GM18868 (cell line): ENCODE data around the gene NKX3-2.

ENCODE experiments used
- ATAC-seq: cut with Tn5 transposase; IDR thresholded peaks from one replicate; pipeline ENCODE4 v1.9.1; 2021; ENCODE audit warnings: mild to moderate bottlenecking, moderate library complexity; ENCODE audit not compliant: unreplicated experiment

NKX3-2 gene

DNA sequence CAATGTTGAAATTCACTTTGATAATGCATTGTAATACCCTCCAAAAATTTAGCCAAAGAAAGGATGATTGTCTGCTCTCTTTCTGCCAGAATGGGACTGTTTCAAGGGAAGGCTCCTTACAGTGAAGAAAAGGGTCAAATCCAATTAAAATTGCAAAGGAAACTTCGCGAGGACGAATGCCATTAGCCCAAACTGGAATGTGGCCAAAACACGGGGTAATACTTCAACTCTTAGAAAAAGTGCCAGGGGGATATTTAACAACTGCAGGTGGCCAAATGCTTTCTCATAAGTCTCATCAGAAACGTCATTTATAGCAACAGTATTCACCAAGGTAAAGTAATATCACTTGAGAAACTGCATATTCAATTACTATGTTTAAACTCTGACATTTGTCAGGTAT is 29.0 kb downstream of the NKX3-2 start:
- no peak for ATAC-seq

DNA sequence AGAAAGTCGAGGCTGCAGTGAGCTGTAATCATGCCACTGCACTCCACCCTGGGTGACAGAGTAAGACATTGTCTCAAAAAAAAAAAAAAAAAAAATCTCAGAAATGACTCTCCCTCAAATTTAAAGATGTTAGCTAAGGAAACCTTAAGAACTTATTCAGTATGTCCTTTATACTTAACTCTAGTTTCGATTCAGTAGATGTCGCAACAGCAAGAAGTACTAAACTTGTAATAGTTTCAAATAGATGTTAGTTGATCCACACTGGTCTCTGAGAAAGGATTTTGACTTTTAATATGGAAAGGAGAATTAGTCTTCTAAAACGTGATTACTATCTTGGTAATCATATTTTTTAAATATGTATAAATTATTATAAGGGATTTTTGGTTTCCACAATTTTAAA is 29.6 kb downstream of the NKX3-2 start:
- ATAC-seq, result no peak

DNA sequence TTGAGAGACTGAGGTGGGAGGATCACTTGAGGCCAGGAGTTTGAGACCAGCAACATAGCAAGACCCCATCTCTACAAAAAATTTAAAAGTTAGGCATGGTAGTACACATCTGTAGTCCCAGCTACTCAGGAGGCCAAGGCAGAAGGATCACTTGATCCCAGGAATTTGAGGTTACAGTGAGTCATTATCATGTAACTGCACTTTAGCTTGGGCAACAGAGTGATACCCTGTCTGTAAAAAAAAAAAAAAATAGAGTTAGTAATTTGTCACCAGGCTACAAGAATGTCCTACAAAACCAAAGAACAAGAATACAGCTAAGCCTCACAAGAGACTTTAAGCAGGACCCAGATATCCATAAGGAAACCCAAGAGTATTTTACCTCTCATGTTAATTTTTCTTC is 33.2 kb downstream of the NKX3-2 start:
- no peak for ATAC-seq

DNA sequence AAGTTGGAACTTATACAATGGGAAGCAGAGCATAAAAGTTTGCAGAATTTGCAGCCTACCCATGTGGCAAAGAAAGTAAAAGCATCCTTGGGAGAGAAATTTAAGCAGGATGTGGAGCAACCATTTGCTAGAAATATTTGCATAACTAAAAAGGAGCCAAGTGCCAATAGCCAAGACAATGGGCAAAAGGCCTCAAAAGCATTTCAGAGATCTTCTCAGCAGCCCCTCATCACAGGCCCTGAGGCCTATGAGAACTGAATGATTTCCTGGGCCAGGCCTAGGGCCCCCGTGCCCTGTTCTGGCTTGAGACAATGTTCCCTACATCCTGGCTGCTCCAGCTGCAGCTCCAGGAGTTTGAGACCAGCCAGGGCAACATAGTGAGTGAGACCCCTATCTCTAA is 34.9 kb downstream of the NKX3-2 start:
- ATAC-seq, result no peak

DNA sequence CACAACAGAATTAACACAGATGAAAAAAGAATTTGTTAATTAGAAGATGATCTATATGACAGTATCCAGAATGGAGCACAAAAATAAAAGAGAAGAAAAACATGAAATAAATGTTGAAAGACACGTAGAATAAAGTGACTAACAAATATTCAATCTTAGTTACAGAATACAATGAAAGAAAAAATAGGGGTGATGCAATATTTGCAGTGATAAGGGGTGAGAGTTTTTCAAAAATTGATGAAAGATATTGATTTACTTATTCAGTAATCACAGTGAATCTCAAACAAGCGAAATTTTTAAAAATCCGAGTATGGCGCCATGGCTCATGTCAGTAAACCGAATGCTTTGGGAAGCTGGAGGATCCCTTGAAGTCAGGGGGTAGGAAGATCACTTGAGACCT is 39.9 kb downstream of the NKX3-2 start:
- no peak for ATAC-seq

DNA sequence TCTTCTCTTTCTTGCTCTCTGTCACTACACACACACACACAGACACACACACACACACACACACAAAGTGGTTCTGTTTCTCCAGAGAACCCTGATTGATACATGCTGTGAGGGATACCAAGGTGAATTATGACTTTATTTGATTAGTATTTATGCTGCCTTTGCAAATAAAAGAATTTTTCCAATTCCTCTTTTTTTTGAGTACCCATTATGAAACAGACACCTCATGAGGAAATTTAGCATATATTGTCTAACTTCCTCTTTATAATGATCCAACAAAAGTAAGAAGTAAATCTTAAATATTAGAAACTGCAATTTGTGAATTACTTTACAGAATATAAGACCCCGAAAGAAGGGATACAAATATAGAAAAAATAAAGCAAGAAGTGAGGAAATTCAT is 45.8 kb downstream of the NKX3-2 start:
- ATAC-seq, result no peak

DNA sequence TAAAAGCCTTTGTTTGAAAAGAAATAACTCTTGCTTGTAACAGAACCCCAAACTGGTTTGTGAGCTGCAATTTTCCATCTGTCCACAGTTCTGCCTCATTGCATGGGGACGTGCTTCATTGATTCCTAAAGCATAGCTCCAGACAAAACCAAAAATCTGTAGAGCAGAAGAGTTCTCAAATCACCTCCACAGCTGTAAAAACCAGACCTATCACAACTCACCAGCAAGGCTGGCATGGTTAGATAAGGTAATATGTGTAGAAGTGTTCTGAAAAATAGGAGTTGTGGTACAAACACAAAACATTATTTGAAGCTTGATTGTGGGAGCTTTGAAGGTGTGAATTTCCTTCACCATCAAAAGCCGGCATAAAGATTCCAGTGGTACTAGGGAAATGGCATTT is 47.7 kb downstream of the NKX3-2 start:
- ATAC-seq, result no peak

DNA sequence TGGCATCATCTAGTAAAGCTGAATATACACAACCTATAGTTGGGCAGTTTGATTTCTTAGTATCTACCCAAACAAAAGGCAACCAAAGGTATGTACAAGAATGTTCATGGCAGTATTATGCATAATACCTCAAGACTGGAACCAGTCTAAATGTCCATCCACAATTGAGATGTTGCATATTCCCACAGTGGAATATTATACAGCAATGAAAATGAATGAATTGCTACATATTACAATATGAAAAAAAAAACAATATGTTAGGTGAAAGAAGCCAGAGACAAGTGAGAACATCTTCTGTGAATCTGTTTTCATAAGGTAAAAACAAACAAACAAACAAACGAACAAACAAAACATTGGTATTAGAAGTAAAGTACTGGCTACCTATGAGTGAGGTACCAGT is 48.6 kb downstream of the NKX3-2 start:
- no peak for ATAC-seq

DNA sequence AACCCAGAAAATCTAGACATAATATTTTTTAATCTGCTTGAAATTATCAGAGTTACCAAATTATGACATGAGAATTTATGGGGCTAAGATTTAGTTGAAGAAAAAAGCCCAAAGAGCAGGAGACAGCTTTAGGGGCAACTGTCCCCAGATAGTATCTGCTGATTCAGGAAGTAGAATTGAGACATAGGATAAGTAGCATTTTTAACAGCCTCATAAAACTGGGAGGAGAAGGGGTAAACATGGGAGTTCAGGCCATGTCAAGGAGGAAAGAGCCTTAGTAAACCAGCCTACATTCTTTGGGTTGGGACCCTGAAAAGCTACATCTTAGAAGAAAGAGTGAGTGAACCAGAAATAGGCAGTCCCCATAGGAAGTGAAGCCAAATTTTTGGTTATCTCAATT is 50.5 kb downstream of the NKX3-2 start:
- no peak for ATAC-seq

DNA sequence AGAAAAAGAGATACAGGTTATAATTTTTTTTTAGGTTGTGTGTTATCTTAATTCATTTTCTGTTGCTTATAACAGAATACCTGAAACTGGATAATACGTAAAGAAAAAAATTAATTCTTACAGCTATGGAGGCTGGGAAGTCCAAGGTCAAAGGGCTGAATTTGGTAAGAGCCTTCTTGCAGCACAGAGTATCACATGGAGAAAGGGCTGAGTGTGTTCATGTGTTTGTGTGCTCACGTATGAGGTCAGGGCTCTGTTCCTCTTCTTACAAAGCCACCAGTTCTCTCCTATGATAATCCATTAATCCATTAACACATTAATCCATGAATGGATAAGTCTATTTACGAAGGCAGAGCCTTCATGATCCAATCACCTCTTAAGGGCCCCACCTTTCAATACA is 51.6 kb downstream of the NKX3-2 start:
- ATAC-seq, result no peak
